GM12865 (cell line): ENCODE measurements around the gene ART3.

Experiments
- DNase-seq: peaks from one replicate; pipeline ENCODE4 v3.0.0; 2010; ENCODE audit warnings: low read depth
- H3K4me3 ChIP-seq: 2 replicates; pipeline ENCODE4 v1.5.1; 2011; ENCODE audit warnings: mild to moderate bottlenecking, low read depth, low read length, control low read depth
- CTCF ChIP-seq: IDR thresholded peaks from 2 replicates; pipeline ENCODE4 v1.5.1; 2011; ENCODE audit warnings: low read length, control low read depth, low read depth, inconsistent platforms; ENCODE audit not compliant: insufficient read depth; ENCODE audit errors: missing control alignments

The ART3 gene

GRCh38 chr4:76061421-76061820 lies 13.1 kb upstream of the ART3 start:
- no peak for TF ChIP-seq CTCF
- no peak overlapping the region for H3K4me3 ChIP-seq
- DNase-seq: no peak

DNA sequence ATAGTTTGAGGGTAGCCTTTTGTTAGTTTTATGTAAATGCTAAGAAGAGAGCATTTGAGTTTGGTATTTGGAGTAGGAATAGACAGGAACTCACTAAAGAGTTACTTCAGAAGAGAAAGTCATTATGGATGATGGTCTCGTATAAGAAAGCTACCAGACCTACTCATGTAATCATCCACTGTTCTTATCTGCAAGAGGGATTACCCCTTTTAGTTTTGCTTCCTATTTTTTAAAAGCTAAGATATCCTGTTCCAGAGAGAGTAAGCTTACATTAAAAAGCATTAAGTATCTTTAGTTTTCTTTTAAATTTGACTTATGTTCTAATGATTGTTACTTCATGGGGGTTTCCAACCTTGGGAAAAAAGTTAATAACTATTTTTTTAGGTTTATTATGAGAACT lies 12.5 kb upstream of the ART3 start:
- DNase-seq: peak; percentile 24
- H3K4me3 ChIP-seq: no peak overlapping the region
- no peak for TF ChIP-seq CTCF

DNA sequence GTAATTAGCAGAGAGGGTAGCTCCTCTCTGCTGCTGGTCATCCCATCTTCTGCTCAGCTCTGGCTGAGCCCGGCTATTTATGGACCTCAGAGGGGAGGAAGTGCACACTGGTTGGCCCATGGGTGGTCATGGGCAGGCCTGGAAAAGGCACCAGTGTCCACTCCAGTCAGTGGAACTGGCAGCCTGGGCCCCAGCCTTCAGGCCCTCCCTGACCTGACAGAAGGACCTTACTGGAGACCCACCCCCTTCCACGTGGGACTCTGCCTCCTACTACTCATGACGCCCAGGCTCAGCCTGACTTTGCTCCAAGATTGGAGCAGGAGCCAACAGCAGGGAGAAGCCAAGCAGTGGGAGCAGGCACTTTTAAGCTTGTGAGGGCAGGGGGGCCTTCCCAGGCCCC lies 8.0 kb upstream of the ART3 start:
- no peak for DNase-seq
- no peak for TF ChIP-seq CTCF
- no peak overlapping the region for H3K4me3 ChIP-seq

- peak; percentile 83 for TF ChIP-seq CTCF
- DNase-seq: peak; percentile 81
- H3K4me3 ChIP-seq: no peak overlapping the region
Measured at GRCh38 chr4:76067652-76068286, 6.7 kb upstream of the ART3 start.

GRCh38 chr4:76072760-76073159 lies 1.7 kb upstream of the ART3 start:
- DNase-seq: no peak
- TF ChIP-seq CTCF: no peak
- H3K4me3 ChIP-seq: no peak overlapping the region

DNA sequence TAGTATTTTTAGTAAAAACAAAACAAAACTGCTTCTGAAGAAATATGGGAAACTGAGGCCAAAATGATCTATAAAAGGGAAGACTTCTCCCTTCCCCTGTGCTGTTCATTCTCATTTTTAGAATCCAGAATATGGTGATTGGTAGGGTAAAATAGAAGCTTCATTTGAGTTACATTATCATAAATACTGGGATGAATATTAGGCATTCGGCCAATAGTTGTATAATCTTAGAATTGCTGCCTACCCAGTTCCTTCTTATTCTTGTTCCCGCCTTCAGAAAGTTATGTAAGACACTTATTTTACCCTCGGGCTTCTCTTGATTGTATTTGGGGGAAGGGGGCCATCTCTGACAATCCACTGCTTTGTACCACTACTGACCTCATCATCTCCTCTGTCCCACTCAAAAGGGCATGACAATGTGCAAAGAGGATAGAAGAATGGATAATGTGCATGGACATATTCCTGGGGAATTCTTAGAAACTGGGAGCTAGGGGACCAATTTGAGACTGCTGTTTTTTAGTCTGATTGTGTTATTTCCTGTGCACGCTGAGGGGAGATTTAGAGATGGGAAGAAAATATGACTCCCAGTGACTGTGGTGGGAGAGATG lies 588 bp downstream of the ART3 start:
- TF ChIP-seq CTCF: no peak
- H3K4me3 ChIP-seq: no peak overlapping the region
- DNase-seq: no peak
